ENCODE data around the gene PEX1.

PEX1 gene

DNA sequence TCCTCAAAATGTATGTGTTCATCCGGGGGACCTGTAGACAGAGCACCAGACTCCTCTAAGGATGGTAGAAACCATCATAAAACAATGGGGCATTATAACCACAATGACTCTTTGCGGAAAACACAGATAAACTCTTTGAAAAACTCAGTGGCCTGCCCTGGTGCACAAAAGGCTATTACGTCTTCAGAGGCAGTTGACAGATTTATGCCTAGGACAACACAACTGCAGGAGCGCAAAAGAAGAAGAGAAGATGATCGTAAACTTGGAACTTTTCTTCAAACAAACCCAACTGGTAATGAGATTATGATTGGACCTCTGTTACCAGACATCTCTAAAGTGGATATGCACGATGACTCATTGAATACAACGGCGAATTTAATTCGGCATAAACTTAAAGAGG is 6.3 kb upstream of the PEX1 start:
- TF ChIP-seq, protein P1, sequence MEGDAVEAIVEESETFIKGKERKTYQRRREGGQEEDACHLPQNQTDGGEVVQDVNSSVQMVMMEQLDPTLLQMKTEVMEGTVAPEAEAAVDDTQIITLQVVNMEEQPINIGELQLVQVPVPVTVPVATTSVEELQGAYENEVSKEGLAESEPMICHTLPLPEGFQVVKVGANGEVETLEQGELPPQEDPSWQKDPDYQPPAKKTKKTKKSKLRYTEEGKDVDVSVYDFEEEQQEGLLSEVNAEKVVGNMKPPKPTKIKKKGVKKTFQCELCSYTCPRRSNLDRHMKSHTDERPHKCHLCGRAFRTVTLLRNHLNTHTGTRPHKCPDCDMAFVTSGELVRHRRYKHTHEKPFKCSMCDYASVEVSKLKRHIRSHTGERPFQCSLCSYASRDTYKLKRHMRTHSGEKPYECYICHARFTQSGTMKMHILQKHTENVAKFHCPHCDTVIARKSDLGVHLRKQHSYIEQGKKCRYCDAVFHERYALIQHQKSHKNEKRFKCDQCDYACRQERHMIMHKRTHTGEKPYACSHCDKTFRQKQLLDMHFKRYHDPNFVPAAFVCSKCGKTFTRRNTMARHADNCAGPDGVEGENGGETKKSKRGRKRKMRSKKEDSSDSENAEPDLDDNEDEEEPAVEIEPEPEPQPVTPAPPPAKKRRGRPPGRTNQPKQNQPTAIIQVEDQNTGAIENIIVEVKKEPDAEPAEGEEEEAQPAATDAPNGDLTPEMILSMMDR (IDR thresholded peaks at IDR 0.05; ENCODE audit: insufficient read depth, low read length, missing control alignments): no peak
- no peak for DNase-seq (ENCODE audit: low read depth, low spot score)
- ChIA-PET CTCF (no interaction called here), POLR2A (no interaction called here)
- H3K4me3 ChIP-seq (ENCODE audit: low read depth, low read length): no peak overlapping the region

DNA sequence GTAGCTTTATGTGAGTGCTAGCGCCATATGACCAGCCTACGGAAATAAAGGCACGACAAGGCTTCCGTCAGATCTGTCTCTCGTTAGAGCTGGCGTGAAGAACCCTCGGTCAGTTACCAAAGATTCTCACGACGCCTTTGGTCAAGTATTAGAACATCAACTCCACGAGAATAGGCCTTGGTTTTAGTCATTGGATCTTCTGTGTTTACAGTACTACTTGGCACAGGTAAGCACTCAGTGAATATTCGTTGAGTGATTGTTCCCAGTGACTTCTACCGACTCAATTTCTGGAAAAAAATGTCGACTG is 591 bp upstream of the PEX1 start:
- CTCF ChIA-PET: interaction anchor here (0.5 to 1.8 kb wide), 12 partner anchors 12 to 527 kb away, joined by 3 to 7 read pairs (median 3); no protein-coding TSS in a partner anchor
- POLR2A ChIA-PET: no interaction called here
- DNase-seq (ENCODE audit: low read depth, low spot score): no peak
- peak overlapping the region; percentile 97 for H3K4me3 ChIP-seq (ENCODE audit: low read depth, low read length)
- TF ChIP-seq, protein P1 (IDR thresholded peaks at IDR 0.05; ENCODE audit: insufficient read depth, low read length, missing control alignments): no peak

DNA sequence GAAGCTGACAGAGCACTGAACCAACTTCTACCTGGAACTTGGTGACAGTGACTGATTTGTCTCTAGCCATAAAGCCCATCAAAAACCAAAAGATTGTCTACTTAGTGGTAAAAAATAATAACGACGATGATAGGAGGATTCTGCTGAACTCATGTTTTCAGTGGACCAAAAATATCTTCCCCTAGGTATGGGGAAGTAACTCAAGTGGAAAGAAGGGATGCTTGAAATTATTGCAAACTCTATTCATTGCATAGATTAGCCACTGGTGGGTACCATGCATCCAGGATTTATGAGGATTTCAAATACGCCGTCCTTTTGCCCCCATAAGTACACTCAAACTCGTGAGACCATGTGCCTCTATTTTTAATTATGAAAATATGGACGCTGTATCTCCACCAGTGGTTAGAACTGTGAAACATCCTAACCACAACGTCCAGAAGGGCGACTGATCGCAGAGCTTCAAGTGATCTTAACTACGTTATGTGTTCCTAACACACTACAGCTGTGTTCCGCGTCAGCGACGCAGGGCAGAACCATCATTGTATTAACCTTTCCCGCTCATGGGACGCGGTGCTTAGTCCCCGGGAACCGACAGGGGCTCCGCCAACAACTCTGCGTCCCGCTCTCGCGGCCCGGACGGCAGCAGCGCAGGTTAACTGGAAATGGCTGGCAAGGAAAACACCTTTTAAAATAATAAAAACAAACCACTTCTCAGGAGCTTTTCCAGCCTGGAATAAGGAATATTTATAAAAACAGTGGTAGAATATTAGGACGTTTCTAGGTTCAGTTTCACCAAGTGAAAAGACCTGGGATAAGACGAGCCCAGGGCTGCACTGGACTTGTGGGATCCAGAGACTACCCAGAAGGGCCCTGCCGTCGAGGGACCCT is 776 bp downstream of the PEX1 start:
- CTCF ChIA-PET: interaction anchor here (1.0 to 1.8 kb wide), 4 partner anchors 12 to 528 kb away, joined by 3 to 7 read pairs (median 3); no protein-coding TSS in a partner anchor
- peak overlapping the region; percentile 97 for H3K4me3 ChIP-seq (ENCODE audit: low read depth, low read length)
- POLR2A ChIA-PET: no interaction called here
- TF ChIP-seq, protein P1 (IDR thresholded peaks at IDR 0.05; ENCODE audit: insufficient read depth, low read length, missing control alignments): no peak
- DNase-seq (ENCODE audit: low read depth, low spot score): no peak

DNA sequence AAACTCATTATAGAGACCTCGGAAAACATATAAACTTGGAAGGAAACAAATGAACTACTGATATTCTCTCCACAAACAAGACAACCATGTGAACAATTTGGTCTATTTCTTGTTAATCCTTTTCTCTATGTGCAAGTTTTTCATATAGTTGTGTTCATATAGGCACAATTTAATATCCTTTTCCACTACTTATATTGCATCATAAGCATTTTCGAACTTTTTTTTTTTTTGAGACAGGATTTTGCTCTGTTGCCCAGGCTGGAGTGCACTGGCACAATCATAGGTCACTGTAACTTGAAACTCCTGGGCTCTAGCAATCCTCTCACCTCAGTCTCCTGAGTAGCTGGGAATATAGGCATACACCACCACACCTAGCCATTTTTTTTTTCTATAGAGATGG is 5.2 kb downstream of the PEX1 start:
- no peak overlapping the region for H3K4me3 ChIP-seq (ENCODE audit: low read depth, low read length)
- TF ChIP-seq, protein P1 (IDR thresholded peaks at IDR 0.05; ENCODE audit: insufficient read depth, low read length, missing control alignments): no peak
- CTCF ChIA-PET: no interaction called here
- DNase-seq (ENCODE audit: low read depth, low spot score): no peak
- POLR2A ChIA-PET: no interaction called here

DNA sequence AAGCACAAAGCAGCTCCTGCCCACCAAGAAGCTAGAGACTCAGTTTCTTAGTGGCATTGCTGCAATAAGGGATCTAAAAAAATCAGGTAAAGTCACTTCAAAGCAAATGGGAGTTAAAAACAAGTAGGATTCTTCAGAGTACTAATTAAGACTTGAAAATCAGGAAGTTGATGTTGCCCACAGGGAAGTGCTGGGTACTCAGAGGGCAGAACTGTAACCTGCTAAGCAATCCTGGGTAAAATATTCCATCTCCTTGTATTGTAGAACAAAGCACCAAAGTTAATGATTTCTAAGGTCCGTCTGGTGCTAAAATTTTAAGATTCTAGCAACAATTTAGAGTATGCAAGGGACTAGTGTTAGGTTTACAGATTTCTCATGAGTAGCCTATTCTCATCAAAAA is 8.3 kb downstream of the PEX1 start:
- H3K4me3 ChIP-seq (ENCODE audit: low read depth, low read length): no peak overlapping the region
- POLR2A ChIA-PET: no interaction called here
- no peak for DNase-seq (ENCODE audit: low read depth, low spot score)
- TF ChIP-seq, protein P1 (IDR thresholded peaks at IDR 0.05; ENCODE audit: insufficient read depth, low read length, missing control alignments): no peak
- CTCF ChIA-PET: no interaction called here

DNA sequence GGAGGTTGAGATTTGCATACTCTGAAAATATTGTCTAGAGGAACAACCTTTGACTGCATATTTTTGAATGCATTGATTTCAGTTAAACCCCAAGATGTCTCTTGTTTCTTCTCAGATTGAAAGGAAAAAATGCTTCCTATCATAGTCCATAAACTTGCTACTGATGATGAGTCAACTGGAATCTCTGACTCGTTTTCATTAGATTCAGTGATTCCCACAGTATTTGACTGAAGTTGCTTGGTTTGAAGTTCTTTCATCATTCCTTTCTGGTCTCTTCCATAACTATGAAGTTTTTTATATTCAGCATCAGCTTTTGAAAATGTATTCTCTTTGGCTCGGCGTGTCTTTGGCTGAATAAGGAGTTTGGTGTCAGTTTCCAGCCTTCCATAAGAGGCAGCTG is 10.7 kb downstream of the PEX1 start:
- CTCF ChIA-PET: interaction anchor here (0.6 to 1.4 kb wide), 2 partner anchors 11 to 57 kb away, joined by 3 to 4 read pairs; partner anchors contain the start of genes PEX1 and RBM48
- no peak overlapping the region for H3K4me3 ChIP-seq (ENCODE audit: low read depth, low read length)
- POLR2A ChIA-PET: no interaction called here
- TF ChIP-seq, protein P1 (IDR thresholded peaks at IDR 0.05; ENCODE audit: insufficient read depth, low read length, missing control alignments): no peak
- peak; percentile 16 for DNase-seq (ENCODE audit: low read depth, low spot score)

Measured in AG04449 (cell line).